ENCODE data around the gene SH3TC1. TPM values are rescaled to one million over a fixed set of nuclear protein-coding genes. Genes with fewer than 3 reads are reported as not detected.

The SH3TC1 gene
- total and polyA plus RNA-seq, 2 of the 13 experiments (the other 11 are each of a cell fraction or from before 2014, with no cell fraction given), result 14.9 to 21.8 TPM

DNA sequence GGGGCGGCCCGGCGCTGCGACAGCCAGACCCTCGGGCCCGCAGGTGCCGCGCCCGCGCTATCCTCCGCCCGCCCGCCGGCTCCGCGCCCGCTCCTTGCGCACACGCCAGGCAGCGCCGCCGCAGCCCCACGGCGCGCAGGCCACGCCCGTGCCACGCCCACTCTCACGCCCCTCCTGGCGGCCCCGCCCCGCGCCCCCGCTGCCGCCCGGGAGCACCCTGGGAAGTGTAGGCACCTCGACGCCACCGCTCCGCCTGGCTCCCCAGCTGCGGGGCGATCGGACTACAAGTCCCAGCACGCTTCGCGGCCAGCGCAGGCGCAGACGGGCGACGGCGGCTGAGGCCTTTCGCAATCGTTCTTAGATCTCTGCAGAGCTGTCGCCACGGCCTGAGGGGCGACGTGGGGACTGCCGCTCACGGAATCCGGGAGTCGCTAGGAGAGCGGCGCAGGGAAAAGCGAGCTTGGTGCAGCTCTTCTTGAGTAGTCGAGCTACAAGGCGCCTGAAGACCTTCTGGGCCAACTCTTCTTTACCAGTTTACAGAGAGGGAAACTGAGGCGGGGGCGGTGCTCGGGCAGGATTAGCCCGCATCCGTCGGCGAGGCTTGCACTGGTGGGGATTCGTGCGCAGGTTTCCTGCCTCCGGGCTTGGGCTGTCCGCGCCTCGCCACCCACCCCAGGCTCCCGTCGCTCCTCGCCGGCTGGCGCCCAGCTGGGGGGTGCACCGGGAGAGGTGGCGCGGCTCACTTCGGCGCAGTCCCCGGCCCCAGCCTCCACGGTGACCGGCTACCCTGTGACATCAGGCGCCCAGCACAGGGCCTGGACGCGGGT is 40.2 kb upstream of the SH3TC1 start, which contains the start of gene ABLIM2 (continued):
- TF ChIP-seq, protein P1, sequence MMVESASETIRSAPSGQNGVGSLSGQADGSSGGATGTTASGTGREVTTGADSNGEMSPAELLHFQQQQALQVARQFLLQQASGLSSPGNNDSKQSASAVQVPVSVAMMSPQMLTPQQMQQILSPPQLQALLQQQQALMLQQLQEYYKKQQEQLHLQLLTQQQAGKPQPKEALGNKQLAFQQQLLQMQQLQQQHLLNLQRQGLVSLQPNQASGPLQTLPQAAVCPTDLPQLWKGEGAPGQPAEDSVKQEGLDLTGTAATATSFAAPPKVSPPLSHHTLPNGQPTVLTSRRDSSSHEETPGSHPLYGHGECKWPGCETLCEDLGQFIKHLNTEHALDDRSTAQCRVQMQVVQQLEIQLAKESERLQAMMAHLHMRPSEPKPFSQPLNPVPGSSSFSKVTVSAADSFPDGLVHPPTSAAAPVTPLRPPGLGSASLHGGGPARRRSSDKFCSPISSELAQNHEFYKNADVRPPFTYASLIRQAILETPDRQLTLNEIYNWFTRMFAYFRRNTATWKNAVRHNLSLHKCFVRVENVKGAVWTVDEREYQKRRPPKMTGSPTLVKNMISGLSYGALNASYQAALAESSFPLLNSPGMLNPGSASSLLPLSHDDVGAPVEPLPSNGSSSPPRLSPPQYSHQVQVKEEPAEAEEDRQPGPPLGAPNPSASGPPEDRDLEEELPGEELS (CRISPR knock-in tag; IDR thresholded peaks at IDR 0.05), result peak; percentile 18; the same call in 1 of the 2 replicates
- no peak for TF ChIP-seq ZNF703 (CRISPR knock-in tag; IDR thresholded peaks at IDR 0.05; ENCODE audit: borderline replicate concordance)
- 0 out of 2 replicates have a peak, but pooled peaks have one; percentile 43 for TF ChIP-seq TARDBP (CRISPR knock-in tag; IDR thresholded peaks at IDR 0.05)
- TF ChIP-seq, protein P2, sequence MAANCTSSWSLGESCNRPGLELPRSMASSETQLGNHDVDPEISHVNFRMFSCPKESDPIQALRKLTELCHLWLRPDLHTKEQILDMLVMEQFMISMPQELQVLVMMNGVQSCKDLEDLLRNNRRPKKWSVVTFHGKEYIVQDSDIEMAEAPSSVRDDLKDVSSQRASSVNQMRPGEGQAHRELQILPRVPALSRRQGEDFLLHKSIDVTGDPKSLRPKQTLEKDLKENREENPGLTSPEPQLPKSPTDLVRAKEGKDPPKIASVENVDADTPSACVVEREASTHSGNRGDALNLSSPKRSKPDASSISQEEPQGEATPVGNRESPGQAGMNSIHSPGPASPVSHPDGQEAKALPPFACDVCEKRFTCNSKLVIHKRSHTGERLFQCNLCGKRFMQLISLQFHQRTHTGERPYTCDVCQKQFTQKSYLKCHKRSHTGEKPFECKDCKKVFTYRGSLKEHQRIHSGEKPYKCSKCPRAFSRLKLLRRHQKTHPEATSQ (CRISPR knock-in tag; IDR thresholded peaks at IDR 0.05; ENCODE audit: borderline replicate concordance), result no peak
- TF ChIP-seq, protein P3, sequence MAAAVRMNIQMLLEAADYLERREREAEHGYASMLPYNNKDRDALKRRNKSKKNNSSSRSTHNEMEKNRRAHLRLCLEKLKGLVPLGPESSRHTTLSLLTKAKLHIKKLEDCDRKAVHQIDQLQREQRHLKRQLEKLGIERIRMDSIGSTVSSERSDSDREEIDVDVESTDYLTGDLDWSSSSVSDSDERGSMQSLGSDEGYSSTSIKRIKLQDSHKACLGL (CRISPR knock-in tag; IDR thresholded peaks at IDR 0.05), result no peak; the same call in 1 of the 2 replicates
- TF ChIP-seq, protein P4, sequence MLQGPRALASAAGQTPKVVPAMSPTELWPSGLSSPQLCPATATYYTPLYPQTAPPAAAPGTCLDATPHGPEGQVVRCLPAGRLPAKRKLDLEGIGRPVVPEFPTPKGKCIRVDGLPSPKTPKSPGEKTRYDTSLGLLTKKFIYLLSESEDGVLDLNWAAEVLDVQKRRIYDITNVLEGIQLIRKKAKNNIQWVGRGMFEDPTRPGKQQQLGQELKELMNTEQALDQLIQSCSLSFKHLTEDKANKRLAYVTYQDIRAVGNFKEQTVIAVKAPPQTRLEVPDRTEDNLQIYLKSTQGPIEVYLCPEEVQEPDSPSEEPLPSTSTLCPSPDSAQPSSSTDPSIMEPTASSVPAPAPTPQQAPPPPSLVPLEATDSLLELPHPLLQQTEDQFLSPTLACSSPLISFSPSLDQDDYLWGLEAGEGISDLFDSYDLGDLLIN (CRISPR knock-in tag; IDR thresholded peaks at IDR 0.05; ENCODE audit: borderline replicate concordance), result no peak
- TF ChIP-seq CREM (IDR thresholded peaks at IDR 0.05), result peak; percentile 44
- no peak for TF ChIP-seq CREM (CRISPR knock-in tag; IDR thresholded peaks at IDR 0.05)
- TF ChIP-seq ZBTB3 (CRISPR knock-in tag; IDR thresholded peaks at IDR 0.05; ENCODE audit: borderline replicate concordance, low read depth), result 0 out of 2 replicates have a peak, but pooled peaks have one; percentile 35
- no peak for TF ChIP-seq NR1H2 (CRISPR knock-in tag; IDR thresholded peaks at IDR 0.05; ENCODE audit: borderline replicate concordance, low read depth)
- no peak for TF ChIP-seq ZFP36 (IDR thresholded peaks at IDR 0.05; ENCODE audit: borderline replicate concordance, low read depth, low read length, partially characterized antibody)
- no peak for TF ChIP-seq MEF2D (CRISPR knock-in tag; IDR thresholded peaks at IDR 0.05)
- no peak for TF ChIP-seq EHMT2 (IDR thresholded peaks at IDR 0.05; ENCODE audit: borderline replicate concordance, low read depth, low read length)
- TF ChIP-seq, protein P5, sequence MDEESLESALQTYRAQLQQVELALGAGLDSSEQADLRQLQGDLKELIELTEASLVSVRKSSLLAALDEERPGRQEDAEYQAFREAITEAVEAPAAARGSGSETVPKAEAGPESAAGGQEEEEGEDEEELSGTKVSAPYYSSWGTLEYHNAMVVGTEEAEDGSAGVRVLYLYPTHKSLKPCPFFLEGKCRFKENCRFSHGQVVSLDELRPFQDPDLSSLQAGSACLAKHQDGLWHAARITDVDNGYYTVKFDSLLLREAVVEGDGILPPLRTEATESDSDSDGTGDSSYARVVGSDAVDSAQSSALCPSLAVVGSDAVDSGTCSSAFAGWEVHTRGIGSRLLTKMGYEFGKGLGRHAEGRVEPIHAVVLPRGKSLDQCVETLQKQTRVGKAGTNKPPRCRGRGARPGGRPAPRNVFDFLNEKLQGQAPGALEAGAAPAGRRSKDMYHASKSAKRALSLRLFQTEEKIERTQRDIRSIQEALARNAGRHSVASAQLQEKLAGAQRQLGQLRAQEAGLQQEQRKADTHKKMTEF (CRISPR knock-in tag; IDR thresholded peaks at IDR 0.05), result no peak; the same call in 1 of the 2 replicates
- no peak for TF ChIP-seq POLR2AphosphoS2 (IDR thresholded peaks at IDR 0.05; ENCODE audit: low read depth, low read length)
- peak; percentile 41 for TF ChIP-seq ZNF781 (CRISPR knock-in tag; IDR thresholded peaks at IDR 0.05; ENCODE audit: borderline replicate concordance, not compliant biosample characterization)
- peak; percentile 34; the same call in 1 of the 2 replicates for TF ChIP-seq ZBTB7B (CRISPR knock-in tag; IDR thresholded peaks at IDR 0.05)
- no peak for TF ChIP-seq HNRNPUL1 (IDR thresholded peaks at IDR 0.05; ENCODE audit: low read depth, low read length)
- TF ChIP-seq ZBTB21 (CRISPR knock-in tag; IDR thresholded peaks at IDR 0.05), result no peak
- TF ChIP-seq BRCA1 (CRISPR knock-in tag; IDR thresholded peaks at IDR 0.05), result no peak
- no peak for TF ChIP-seq TEAD2 (CRISPR knock-in tag; IDR thresholded peaks at IDR 0.05)
- TF ChIP-seq SMYD3 (CRISPR knock-in tag; IDR thresholded peaks at IDR 0.05), result no peak; the same call in 1 of the 2 replicates
- no peak for TF ChIP-seq ZFP37 (CRISPR knock-in tag; IDR thresholded peaks at IDR 0.05; ENCODE audit: borderline replicate concordance)

Data from HepG2 (cell line).